Measurements from ENCODE around the gene PITPNB. TPM values are rescaled to one million over a fixed set of nuclear protein-coding genes. Genes with fewer than 3 reads are reported as not detected.

The PITPNB gene
- total RNA-seq, 1 experiment from 2014 or later, result 23.8 TPM

DNA sequence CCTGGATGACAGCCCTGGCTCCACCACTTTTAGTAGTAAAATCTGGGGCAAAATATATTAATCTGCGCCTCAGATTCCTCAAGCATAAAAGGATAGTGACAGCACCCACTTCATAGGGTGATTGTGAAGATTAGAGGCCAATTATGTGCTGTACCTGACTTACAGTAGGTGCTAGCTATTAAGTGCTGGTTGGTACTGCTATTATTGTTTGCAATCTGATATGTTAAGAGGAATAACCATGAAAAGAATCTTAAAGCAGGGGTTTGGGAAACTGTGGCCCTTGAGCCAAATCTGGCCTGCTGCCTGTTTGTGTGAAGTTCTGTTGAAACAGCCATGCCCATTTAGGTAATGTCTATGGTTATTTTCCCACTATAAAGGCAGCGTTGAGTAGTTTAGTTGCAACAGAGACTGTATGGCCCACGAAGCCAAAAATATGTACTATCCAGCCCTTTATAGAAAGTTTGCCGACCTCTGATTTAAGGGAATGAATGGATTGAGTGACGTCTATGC lies 72.8 kb downstream of the PITPNB start:
- Histone ChIP-seq H3K9me2 (replicated peaks; ENCODE audit: insufficient read depth, low read length) (no peaks in the 10 kb centered on the region), H3K4me1 (ENCODE audit: low read length) (no peaks in the 10 kb centered on the region), H3K4me2 (ENCODE audit: low read depth, low read length, poor library complexity, severe bottlenecking) (no peak overlapping the region), H3K4me3 (ENCODE audit: low read length) (no peak overlapping the region), H3K9me3 (ENCODE audit: low read length) (no peaks in the 10 kb centered on the region), H3K36me3 (ENCODE audit: insufficient read depth, low read length) (peaks cover 11% of the 10 kb centered on the region; the same call in 1 of the 2 replicates), H3K79me2 (ENCODE audit: low read length) (no peaks in the 10 kb centered on the region), H3K9ac (ENCODE audit: low read length) (no peak overlapping the region), H3K27ac (ENCODE audit: low read length) (no peak overlapping the region), H3K27me3 (ENCODE audit: low read length) (no peaks in the 10 kb centered on the region), H4K20me1 (ENCODE audit: insufficient read depth, low read depth, low read length) (no peaks in the 10 kb centered on the region), H2AFZ (ENCODE audit: low read length) (no peak overlapping the region)
- no peak for DNase-seq

- Histone ChIP-seq H3K9me3 (ENCODE audit: low read length) (no peaks in the 10 kb centered on the region), H3K79me2 (ENCODE audit: low read length) (no peaks in the 10 kb centered on the region), H3K27ac (ENCODE audit: low read length) (no peak overlapping the region), H3K4me2 (ENCODE audit: low read depth, low read length, poor library complexity, severe bottlenecking) (no peak overlapping the region), H2AFZ (ENCODE audit: low read length) (no peak overlapping the region), H3K9ac (ENCODE audit: low read length) (no peak overlapping the region), H3K27me3 (ENCODE audit: low read length) (no peaks in the 10 kb centered on the region), H3K4me3 (ENCODE audit: low read length) (no peak overlapping the region), H3K9me2 (replicated peaks; ENCODE audit: insufficient read depth, low read length) (no peaks in the 10 kb centered on the region), H3K4me1 (ENCODE audit: low read length) (no peaks in the 10 kb centered on the region), H4K20me1 (ENCODE audit: insufficient read depth, low read depth, low read length) (no peaks in the 10 kb centered on the region), H3K36me3 (ENCODE audit: insufficient read depth, low read length) (peaks cover 8% of the 10 kb centered on the region; the same call in 1 of the 2 replicates)
- no peak for DNase-seq
Measured at GRCh38 chr22:27845644-27846043, 73.4 kb downstream of the PITPNB start.

DNA sequence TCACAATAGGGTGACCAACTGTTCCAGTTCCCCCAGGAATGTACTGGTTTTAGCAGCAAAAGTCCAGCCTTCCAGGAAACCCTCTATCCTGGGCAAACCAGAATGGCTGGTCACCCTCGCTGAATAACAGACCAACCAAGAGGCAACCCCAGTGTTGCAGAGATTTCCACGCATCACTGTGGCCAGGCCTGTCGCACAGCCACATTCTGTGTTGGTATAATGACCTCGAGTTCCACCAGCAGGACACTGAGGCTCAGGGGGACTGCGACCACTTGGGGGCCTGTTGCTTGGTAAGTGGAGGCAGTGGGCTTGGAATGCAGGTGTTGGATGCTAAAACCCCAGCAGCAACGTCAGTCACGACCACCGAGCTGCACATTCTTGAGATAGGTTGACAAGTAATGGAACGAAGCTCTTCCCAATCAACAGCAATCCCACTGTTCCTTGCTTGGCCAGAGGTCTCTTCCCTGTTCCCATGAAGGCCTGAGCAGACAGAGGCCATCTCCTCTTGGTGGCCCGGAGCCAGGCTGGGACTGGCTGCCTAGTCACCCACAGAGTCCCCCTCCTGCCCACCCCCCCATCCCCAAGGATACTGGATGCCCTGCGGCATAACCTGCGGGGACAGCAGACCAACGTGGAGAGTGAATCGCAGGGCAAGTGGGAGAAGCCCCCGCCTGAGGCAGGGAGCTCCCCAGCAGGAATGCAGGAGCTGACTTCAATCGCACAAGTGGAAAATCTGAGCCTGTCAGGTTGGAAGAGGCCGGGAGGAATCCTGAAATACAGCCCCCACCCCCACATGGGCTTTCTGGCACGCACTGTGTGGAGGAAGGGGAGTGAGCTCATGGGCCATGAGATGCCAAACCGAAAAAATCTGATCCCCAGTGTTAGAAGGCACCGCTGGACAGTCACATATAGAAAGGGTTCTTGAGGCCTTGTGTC lies 74.1 kb downstream of the PITPNB start:
- no peak overlapping the region for H3K4me3 ChIP-seq (ENCODE audit: low read length)

DNA sequence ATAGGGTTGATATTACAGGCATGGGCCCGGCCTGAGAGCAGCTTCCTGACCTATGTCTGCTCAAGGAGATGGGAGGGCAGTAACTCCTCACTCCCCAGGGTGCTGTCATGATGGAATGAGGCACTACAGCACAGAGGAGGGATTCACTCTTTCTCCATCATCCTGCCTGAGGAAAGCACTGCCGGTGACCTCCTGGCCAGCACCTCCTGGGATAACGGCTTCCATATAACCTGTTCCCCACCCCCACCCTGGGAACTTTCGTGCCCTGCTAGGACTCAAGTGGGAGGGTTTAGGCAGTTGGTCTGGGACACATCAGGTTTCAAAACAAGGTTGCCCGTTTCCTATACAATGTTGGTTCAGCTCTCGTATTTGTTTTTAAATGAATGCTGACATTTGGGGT lies 74.8 kb downstream of the PITPNB start:
- Histone ChIP-seq H3K9me3 (ENCODE audit: low read length) (no peaks in the 10 kb centered on the region), H3K79me2 (ENCODE audit: low read length) (no peaks in the 10 kb centered on the region), H3K9ac (ENCODE audit: low read length) (no peak overlapping the region), H4K20me1 (ENCODE audit: insufficient read depth, low read depth, low read length) (no peaks in the 10 kb centered on the region), H3K4me1 (ENCODE audit: low read length) (no peaks in the 10 kb centered on the region), H3K27ac (ENCODE audit: low read length) (no peak overlapping the region), H3K9me2 (replicated peaks; ENCODE audit: insufficient read depth, low read length) (no peaks in the 10 kb centered on the region), H2AFZ (ENCODE audit: low read length) (no peak overlapping the region), H3K36me3 (ENCODE audit: insufficient read depth, low read length) (no peaks in the 10 kb centered on the region), H3K4me3 (ENCODE audit: low read length) (no peak overlapping the region), H3K4me2 (ENCODE audit: low read depth, low read length, poor library complexity, severe bottlenecking) (no peak overlapping the region), H3K27me3 (ENCODE audit: low read length) (no peaks in the 10 kb centered on the region)
- DNase-seq, result no peak

More for the DNA sequence above, 74.1 kb downstream of the PITPNB start:
- Histone ChIP-seq H3K4me1 (ENCODE audit: low read length) (no peaks in the 10 kb centered on the region), H3K27ac (ENCODE audit: low read length) (no peak overlapping the region), H3K9ac (ENCODE audit: low read length) (no peak overlapping the region), H4K20me1 (ENCODE audit: insufficient read depth, low read depth, low read length) (no peaks in the 10 kb centered on the region), H3K9me3 (ENCODE audit: low read length) (no peaks in the 10 kb centered on the region), H2AFZ (ENCODE audit: low read length) (no peak overlapping the region), H3K36me3 (ENCODE audit: insufficient read depth, low read length) (peaks cover 1% of the 10 kb centered on the region; the same call in 1 of the 2 replicates), H3K9me2 (replicated peaks; ENCODE audit: insufficient read depth, low read length) (no peaks in the 10 kb centered on the region), H3K27me3 (ENCODE audit: low read length) (no peaks in the 10 kb centered on the region), H3K4me2 (ENCODE audit: low read depth, low read length, poor library complexity, severe bottlenecking) (no peak overlapping the region), H3K79me2 (ENCODE audit: low read length) (no peaks in the 10 kb centered on the region)
- DNase-seq, result no peak

DNA sequence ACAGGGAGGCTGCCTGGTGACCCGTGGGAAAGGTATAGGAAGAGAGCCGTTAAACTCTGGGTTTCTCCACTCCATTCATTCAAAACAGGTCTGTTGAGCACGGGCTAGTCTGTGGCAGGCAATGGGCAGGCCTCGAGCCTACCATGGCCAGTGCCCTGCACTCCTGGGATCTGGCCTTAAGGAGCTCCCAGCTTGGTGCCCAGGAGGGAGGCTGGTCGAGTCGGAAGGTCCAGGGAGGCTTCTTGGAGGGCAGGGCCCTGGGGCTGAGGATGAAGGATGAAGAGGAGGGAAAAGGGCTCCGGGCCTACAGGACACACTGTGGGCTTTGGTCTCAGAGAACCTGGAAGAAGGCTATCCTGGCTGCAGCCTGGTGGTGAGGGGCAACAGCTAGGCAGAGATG lies 75.6 kb downstream of the PITPNB start:
- H3K4me1 ChIP-seq (ENCODE audit: low read length), result no peaks in the 10 kb centered on the region
- H3K27me3 ChIP-seq (ENCODE audit: low read length), result no peaks in the 10 kb centered on the region
- H3K36me3 ChIP-seq (ENCODE audit: insufficient read depth, low read length), result no peaks in the 10 kb centered on the region
- H3K27ac ChIP-seq (ENCODE audit: low read length), result no peak overlapping the region
- H3K4me2 ChIP-seq (ENCODE audit: low read depth, low read length, poor library complexity, severe bottlenecking), result no peak overlapping the region
- H2AFZ ChIP-seq (ENCODE audit: low read length), result no peak overlapping the region
- no peaks in the 10 kb centered on the region for H3K9me3 ChIP-seq (ENCODE audit: low read length)
- H3K79me2 ChIP-seq (ENCODE audit: low read length), result no peaks in the 10 kb centered on the region
- no peaks in the 10 kb centered on the region for H3K9me2 ChIP-seq (replicated peaks; ENCODE audit: insufficient read depth, low read length)
- no peak overlapping the region for H3K4me3 ChIP-seq (ENCODE audit: low read length)
- H4K20me1 ChIP-seq (ENCODE audit: insufficient read depth, low read depth, low read length), result no peaks in the 10 kb centered on the region
- no peak for DNase-seq
- no peak overlapping the region for H3K9ac ChIP-seq (ENCODE audit: low read length)

DNA sequence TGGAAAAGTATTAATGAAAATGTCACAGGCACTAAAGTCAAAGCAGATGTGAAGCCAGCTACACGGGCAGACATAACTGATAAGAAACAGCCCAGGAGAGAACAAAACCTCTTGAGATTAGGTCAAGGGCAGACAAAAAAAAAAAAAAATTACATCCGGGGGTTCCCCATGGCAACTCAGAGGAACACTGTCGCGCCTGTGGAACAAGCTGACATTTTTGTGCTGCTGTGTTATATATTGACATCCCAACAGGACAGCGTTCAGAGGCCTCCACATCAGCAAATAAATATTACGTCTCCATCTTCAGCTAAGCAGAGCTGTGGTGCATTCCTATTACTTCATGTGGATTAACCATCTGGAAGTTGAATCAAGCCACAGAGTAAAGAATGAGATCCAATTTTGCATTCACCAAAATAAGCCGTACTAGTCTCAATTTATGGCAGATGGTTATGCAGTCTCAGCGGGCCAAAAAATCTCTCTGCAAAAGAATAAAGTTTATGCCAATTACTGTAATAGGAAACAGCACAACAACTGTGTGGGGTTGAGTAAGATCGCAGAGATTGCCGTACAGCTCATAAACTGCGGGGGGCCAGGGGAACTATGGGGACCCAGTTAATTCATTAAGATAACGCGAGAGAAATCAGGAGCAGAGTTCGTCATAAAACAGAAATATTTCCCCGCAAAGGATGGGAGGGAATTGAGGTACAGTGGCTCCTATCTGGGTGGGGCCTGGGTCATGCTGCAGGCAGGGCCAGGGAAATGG lies 76.2 kb downstream of the PITPNB start:
- no peak overlapping the region for H3K4me3 ChIP-seq (ENCODE audit: low read length)
- H3K36me3 ChIP-seq (ENCODE audit: insufficient read depth, low read length), result no peaks in the 10 kb centered on the region
- H4K20me1 ChIP-seq (ENCODE audit: insufficient read depth, low read depth, low read length), result no peaks in the 10 kb centered on the region
- no peaks in the 10 kb centered on the region for H3K4me1 ChIP-seq (ENCODE audit: low read length)
- DNase-seq, result no peak
- H3K9me2 ChIP-seq (replicated peaks; ENCODE audit: insufficient read depth, low read length), result no peaks in the 10 kb centered on the region
- H3K9ac ChIP-seq (ENCODE audit: low read length), result no peak overlapping the region
- H3K9me3 ChIP-seq (ENCODE audit: low read length), result no peaks in the 10 kb centered on the region
- H3K4me2 ChIP-seq (ENCODE audit: low read depth, low read length, poor library complexity, severe bottlenecking), result no peak overlapping the region
- H3K27ac ChIP-seq (ENCODE audit: low read length), result no peak overlapping the region
- H2AFZ ChIP-seq (ENCODE audit: low read length), result no peak overlapping the region
- H3K27me3 ChIP-seq (ENCODE audit: low read length), result no peaks in the 10 kb centered on the region
- no peaks in the 10 kb centered on the region for H3K79me2 ChIP-seq (ENCODE audit: low read length)

GRCh38 chr22:27842201-27842600 lies 76.9 kb downstream of the PITPNB start:
- Histone ChIP-seq H3K4me3 (ENCODE audit: low read length) (no peak overlapping the region), H3K9me3 (ENCODE audit: low read length) (no peaks in the 10 kb centered on the region), H3K79me2 (ENCODE audit: low read length) (no peaks in the 10 kb centered on the region), H2AFZ (ENCODE audit: low read length) (no peak overlapping the region), H3K4me1 (ENCODE audit: low read length) (no peaks in the 10 kb centered on the region), H3K36me3 (ENCODE audit: insufficient read depth, low read length) (no peaks in the 10 kb centered on the region), H3K27me3 (ENCODE audit: low read length) (no peaks in the 10 kb centered on the region), H3K9ac (ENCODE audit: low read length) (no peak overlapping the region), H3K27ac (ENCODE audit: low read length) (no peak overlapping the region), H4K20me1 (ENCODE audit: insufficient read depth, low read depth, low read length) (no peaks in the 10 kb centered on the region), H3K9me2 (replicated peaks; ENCODE audit: insufficient read depth, low read length) (no peaks in the 10 kb centered on the region), H3K4me2 (ENCODE audit: low read depth, low read length, poor library complexity, severe bottlenecking) (no peak overlapping the region)
- DNase-seq, result no peak

- H3K9me2 ChIP-seq (replicated peaks; ENCODE audit: insufficient read depth, low read length), result no peaks in the 10 kb centered on the region
- H4K20me1 ChIP-seq (ENCODE audit: insufficient read depth, low read depth, low read length), result no peaks in the 10 kb centered on the region
- H3K4me1 ChIP-seq (ENCODE audit: low read length), result no peaks in the 10 kb centered on the region
- no peaks in the 10 kb centered on the region for H3K27me3 ChIP-seq (ENCODE audit: low read length)
- H3K79me2 ChIP-seq (ENCODE audit: low read length), result no peaks in the 10 kb centered on the region
- H3K4me3 ChIP-seq (ENCODE audit: low read length), result no peak overlapping the region
- H3K4me2 ChIP-seq (ENCODE audit: low read depth, low read length, poor library complexity, severe bottlenecking), result no peak overlapping the region
- H3K36me3 ChIP-seq (ENCODE audit: insufficient read depth, low read length), result no peaks in the 10 kb centered on the region
- no peak overlapping the region for H2AFZ ChIP-seq (ENCODE audit: low read length)
- no peak overlapping the region for H3K9ac ChIP-seq (ENCODE audit: low read length)
- no peaks in the 10 kb centered on the region for H3K9me3 ChIP-seq (ENCODE audit: low read length)
- DNase-seq, result no peak
- H3K27ac ChIP-seq (ENCODE audit: low read length), result no peak overlapping the region
Measured at GRCh38 chr22:27840436-27840835, 78.6 kb downstream of the PITPNB start.
